Esophagus muscularis mucosa (tissue), 4 donors: ENCODE data around the gene CMTM4. TPM values are rescaled to one million over a fixed set of nuclear protein-coding genes. Genes with fewer than 3 reads are reported as not detected.

ENCODE experiments used
- DNase-seq: peaks from one replicate; pipeline ENCODE4 v3.0.0-alpha.2; 2017; ENCODE audit errors: extremely low spot score
- H3K27ac ChIP-seq, 4 donors: fragments of 200-600 bp; sonication (generic); replicated peaks in 1 of 4; 1 replicate in 3 of 4; 2 replicates in 1 of 4; pipeline ENCODE4 v1.5.1; 2016 to 2019; ENCODE audit warnings: mild to moderate bottlenecking in 1 of 4
- H3K27me3 ChIP-seq, 4 donors: fragments of 200-600 bp; sonication (generic); one replicate each; pipeline versions ENCODE4 v1.5.1 to v1.6.0; 2016 to 2019
- H3K36me3 ChIP-seq, 4 donors: fragments of 200-600 bp; sonication (generic); one replicate each; pipeline ENCODE4 v1.5.1; 2016 to 2019
- H3K4me1 ChIP-seq, 4 donors: fragments of 200-600 bp; sonication (generic); one replicate each; pipeline ENCODE4 v1.5.1; 2016 to 2019
- H3K4me3 ChIP-seq, 4 donors: fragments of 200-600 bp; sonication (generic); 1 replicate in 2 of 4; 2 replicates in 2 of 4; pipeline ENCODE4 v1.5.1; 2016 to 2019; ENCODE audit warnings: mild to moderate bottlenecking in 4 of 4, moderate library complexity in 1 of 4
- H3K9me3 ChIP-seq, 4 donors: fragments of 200-600 bp; sonication (generic); 1 replicate in 3 of 4; 2 replicates in 1 of 4; pipeline ENCODE4 v1.5.1; 2016 to 2019
- EP300 ChIP-seq: sonication (generic); formaldehyde crosslinking; IDR thresholded peaks from one replicate; pipeline ENCODE4 v1.6.1; 2017; ENCODE audit warnings: antibody characterized with exemption
- POLR2A ChIP-seq: fragments of 450-650 bp; IDR thresholded peaks from one replicate; pipeline ENCODE4 v1.6.1; 2017; ENCODE audit warnings: antibody characterized with exemption, moderate library complexity, mild to moderate bottlenecking, low read depth
- POLR2AphosphoS5 ChIP-seq, 2 donors: sonication (generic); formaldehyde crosslinking; IDR thresholded peaks; one replicate each; pipeline ENCODE4 v1.6.1; 2017; ENCODE audit warnings: antibody characterized with exemption in 2 of 2
- WGBS: methylation state at CpG from one replicate; pipeline ENCODE4 v1.1.5; 2018; 5-methylcytosine and 5-hydroxymethylcytosine counted together
- intact Hi-C: fragments of 100-400 bp; cut with DNase I; formaldehyde crosslinking; loops from one replicate; pipeline ENCODE4 v1.15.1; 2023
- total RNA-seq, 4 donors: library from RNA; depleted of rRNA; stranded (reverse); fragments of >200 nt; gene quantifications; one replicate each; pipeline versions ENCODE4 v1.1.0 to v1.2.1, GENCODE V29; 2016
- TF ChIP-seq, protein P1 (sequence below), 3 experiments: fragments of 200-600 bp in 2 of 3; fragments of 450-650 bp in 1 of 3; sonication (generic) in 2 of 3; IDR thresholded peaks; one replicate each; pipeline ENCODE4 v1.5.1; 2017 to 2019; ENCODE audit warnings: antibody characterized with exemption in 3 of 3, mild to moderate bottlenecking in 2 of 3, moderate library complexity in 1 of 3

The CMTM4 gene
- total RNA-seq, 4 donors from 2014 or later: 9.8 to 19.8 (median 15.0) TPM

DNA sequence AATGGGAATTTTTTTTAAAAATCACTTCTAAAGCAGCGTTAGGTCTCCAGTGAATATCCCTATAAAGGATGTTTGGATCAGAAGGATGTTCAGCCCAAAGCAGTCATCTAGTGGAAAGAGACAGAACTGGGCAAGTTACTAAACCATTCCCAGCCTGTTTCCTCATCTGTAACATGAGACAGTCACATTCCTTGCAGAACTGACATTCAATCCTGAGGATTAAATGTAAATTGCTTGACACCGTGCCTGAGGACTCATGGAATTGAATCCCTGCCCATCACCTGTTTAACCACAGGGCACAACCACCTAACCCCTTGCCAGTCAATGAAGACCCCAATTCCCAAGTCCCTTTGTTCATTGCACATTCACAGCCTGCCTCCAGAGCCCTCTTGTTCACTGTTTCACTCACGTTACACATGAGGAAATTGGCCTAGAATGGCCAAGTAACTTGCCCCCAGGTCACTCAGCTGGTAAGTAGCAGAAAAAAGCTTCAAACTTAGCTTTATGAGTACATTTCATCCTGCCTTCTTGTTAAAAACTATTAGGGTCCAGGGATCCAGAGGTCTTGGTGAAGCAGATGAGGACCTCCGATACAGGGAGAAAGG, 115.8 kb downstream of the CMTM4 start:
- H3K27me3 ChIP-seq: peaks cover 0 to 34% (median 8%) of the 10 kb centered on the region in 4 donors
- no peaks in the 10 kb centered on the region for H3K36me3 ChIP-seq
- intact Hi-C loops: no loop called here

DNA sequence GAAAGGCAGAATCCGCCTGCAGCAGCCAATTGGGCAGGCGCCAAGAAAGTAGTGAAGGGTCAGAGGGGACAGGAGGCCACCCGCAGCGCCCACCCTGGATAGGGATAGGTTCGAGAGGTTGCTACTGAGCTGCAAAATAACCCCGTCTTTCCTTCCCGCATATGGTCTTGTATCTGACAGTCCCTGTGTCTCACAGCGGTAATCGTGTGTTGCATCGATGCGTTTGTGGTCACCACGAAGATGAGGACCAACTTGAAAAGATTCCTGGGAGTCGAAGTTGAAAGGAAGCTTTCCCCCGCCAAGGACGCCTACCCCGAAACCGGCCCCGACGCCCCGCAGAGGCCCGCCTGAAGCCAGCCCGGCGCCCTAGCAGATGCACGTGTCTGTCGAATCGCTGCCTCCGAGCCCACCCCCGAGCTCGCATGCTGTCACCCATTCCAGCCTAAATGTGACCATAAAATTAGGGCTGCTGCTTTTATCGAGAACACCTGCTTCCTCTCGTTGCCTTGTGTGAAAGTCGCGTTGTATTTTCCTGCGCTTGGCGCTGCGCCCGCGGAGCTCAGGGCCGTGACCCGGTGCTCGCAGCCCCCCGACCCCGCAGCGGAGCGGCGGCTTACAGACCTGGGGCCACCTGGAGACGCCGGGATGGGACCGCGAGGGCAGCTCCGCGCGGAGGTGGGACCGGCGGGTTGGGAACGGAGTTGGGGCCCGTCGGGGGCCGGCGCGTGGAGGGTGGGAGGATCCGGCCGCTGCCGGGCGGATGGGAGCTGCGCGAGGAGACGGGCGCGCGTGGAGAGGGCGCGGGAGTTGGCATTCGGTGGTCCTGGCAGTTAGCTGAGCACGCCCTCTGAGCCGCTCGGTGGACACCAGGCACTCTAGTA, 117.7 kb downstream of the CMTM4 start, which contains the start of gene CMTM2:
TSS of gene CMTM2 (plus strand) at position 813 of the 881 bp plus-strand sequence. CDS start 145 bp downstream, outside the sequence.
- intact Hi-C loops: no loop called here
- no peaks in the 10 kb centered on the region for H3K36me3 ChIP-seq
- DNase-seq: peak; percentile 89
- H3K4me3 ChIP-seq: peak within 1 kb of the TSS; percentile 31 to 52 (median 42)
- TF ChIP-seq, protein P1, sequence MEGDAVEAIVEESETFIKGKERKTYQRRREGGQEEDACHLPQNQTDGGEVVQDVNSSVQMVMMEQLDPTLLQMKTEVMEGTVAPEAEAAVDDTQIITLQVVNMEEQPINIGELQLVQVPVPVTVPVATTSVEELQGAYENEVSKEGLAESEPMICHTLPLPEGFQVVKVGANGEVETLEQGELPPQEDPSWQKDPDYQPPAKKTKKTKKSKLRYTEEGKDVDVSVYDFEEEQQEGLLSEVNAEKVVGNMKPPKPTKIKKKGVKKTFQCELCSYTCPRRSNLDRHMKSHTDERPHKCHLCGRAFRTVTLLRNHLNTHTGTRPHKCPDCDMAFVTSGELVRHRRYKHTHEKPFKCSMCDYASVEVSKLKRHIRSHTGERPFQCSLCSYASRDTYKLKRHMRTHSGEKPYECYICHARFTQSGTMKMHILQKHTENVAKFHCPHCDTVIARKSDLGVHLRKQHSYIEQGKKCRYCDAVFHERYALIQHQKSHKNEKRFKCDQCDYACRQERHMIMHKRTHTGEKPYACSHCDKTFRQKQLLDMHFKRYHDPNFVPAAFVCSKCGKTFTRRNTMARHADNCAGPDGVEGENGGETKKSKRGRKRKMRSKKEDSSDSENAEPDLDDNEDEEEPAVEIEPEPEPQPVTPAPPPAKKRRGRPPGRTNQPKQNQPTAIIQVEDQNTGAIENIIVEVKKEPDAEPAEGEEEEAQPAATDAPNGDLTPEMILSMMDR (IDR thresholded peaks at IDR 0.05): no peak
- no peak for TF ChIP-seq EP300
- TF ChIP-seq POLR2AphosphoS5 (IDR thresholded peaks at IDR 0.05): no peak
- no peak for TF ChIP-seq POLR2A
- H3K4me1 ChIP-seq: peaks cover 10 to 15% (median 14%) of the 10 kb centered on the region in 4 donors
- no peaks in the 10 kb centered on the region for H3K9me3 ChIP-seq
- no peak within 1 kb of the TSS for H3K27ac ChIP-seq
- peaks cover 0 to 41% (median 8%) of the 10 kb centered on the region in 4 donors for H3K27me3 ChIP-seq
- WGBS: 39% methylated on average over 26 of the region's 77 CpGs

More for the DNA sequence above, 115.8 kb downstream of the CMTM4 start:
- Histone ChIP-seq H3K9me3 (no peaks in the 10 kb centered on the region), H3K27ac (no peak overlapping the region), H3K4me1 (peaks cover 12 to 15% (median 14%) of the 10 kb centered on the region in 4 donors), H3K4me3 (no peak overlapping the region)
- TF ChIP-seq POLR2AphosphoS5 (IDR thresholded peaks at IDR 0.05) (no peak), POLR2A (no peak), EP300 (no peak)
- TF ChIP-seq, protein P1 (IDR thresholded peaks at IDR 0.05): no peak
- 86% methylated on average over 4 of the region's 4 CpGs for WGBS
- peak; percentile 34 for DNase-seq

DNA sequence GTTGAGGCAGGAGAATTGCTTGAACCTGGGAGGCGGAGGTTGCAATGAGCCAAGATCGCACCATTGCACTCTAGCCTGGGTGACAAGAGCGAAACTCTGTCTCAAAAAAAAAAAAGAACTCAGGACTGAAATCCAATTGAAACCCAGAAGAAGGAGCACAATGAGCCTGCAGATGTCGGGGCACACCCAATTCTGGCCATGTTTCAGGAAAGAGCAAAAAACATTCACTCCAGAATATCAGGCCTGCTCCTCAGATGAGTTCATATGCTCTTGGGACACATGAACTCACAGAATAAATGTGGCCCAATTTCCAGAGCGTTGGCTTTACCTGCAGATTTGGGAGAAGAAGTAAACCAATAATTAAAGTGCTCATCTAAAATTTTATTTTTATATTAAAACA, 120.2 kb downstream of the CMTM4 start:
- peaks cover 10 to 15% (median 14%) of the 10 kb centered on the region in 4 donors for H3K4me1 ChIP-seq
- H3K27me3 ChIP-seq: peaks cover 0 to 41% (median 8%) of the 10 kb centered on the region in 4 donors
- H3K27ac ChIP-seq: no peak overlapping the region
- intact Hi-C loops: no loop called here
- WGBS: 84% methylated on average over 5 of the region's 5 CpGs
- no peak overlapping the region for H3K4me3 ChIP-seq
- no peak for DNase-seq
- TF ChIP-seq EP300: no peak
- TF ChIP-seq, protein P1 (IDR thresholded peaks at IDR 0.05): no peak
- TF ChIP-seq POLR2A: no peak
- TF ChIP-seq POLR2AphosphoS5 (IDR thresholded peaks at IDR 0.05): no peak
- no peaks in the 10 kb centered on the region for H3K36me3 ChIP-seq
- H3K9me3 ChIP-seq: no peaks in the 10 kb centered on the region

DNA sequence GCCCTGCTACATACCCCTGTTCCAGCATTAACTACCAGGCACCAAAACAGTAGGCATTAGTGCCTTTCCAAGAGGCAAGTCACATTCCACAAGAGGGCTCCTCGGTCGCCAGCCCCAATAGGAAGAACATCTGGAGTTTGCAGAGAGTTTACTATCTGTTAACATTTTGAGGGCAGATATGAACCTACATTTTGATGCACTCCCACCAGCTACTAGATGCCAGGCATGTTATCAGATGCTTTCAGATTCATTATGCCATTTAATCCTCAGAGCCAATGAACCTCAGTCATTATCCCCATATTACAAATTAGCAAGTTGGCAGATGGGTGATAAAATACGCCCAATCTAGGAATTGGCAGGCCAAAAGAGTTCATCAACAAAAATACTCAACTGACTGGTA, 121.5 kb downstream of the CMTM4 start:
- Histone ChIP-seq H3K36me3 (no peaks in the 10 kb centered on the region), H3K27me3 (peaks cover 0 to 41% (median 8%) of the 10 kb centered on the region in 4 donors), H3K4me1 (peaks cover 10 to 19% (median 14%) of the 10 kb centered on the region in 4 donors), H3K27ac (no peak overlapping the region), H3K9me3 (no peaks in the 10 kb centered on the region), H3K4me3 (no peak overlapping the region)
- TF ChIP-seq POLR2A (no peak), EP300 (no peak)
- 98% methylated on average over 3 of the region's 3 CpGs for WGBS
- DNase-seq: no peak
- intact Hi-C loops: no loop called here

DNA sequence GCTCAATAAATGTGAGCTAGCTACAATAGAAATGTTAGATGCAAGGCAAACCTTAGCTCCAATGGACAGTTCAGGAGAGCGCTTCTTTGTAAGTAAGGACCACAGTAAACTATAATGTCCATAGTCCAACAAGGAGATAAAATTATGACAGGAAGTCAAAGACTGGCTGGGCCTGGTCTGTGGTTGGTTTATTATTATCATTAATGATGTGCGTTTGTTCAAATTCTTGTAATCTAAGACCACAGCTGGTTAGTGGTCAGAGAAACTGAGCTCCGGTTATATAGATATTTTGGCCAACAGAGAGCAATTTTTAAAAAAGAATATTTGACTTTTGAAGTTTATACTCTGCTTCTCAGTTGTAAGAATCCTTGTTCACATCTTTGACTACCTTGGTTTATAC, 122.0 kb downstream of the CMTM4 start:
- H3K36me3 ChIP-seq: no peaks in the 10 kb centered on the region
- H3K27ac ChIP-seq: no peak overlapping the region
- H3K4me3 ChIP-seq: no peak overlapping the region
- 93% methylated on average over 3 of the region's 3 CpGs for WGBS
- TF ChIP-seq, protein P1 (IDR thresholded peaks at IDR 0.05): no peak
- TF ChIP-seq POLR2AphosphoS5 (IDR thresholded peaks at IDR 0.05): no peak
- no peak for TF ChIP-seq POLR2A
- no peak for TF ChIP-seq EP300
- DNase-seq: no peak
- H3K4me1 ChIP-seq: peaks cover 10 to 20% (median 14%) of the 10 kb centered on the region in 4 donors
- H3K9me3 ChIP-seq: no peaks in the 10 kb centered on the region
- peaks cover 0 to 38% (median 8%) of the 10 kb centered on the region in 4 donors for H3K27me3 ChIP-seq
- intact Hi-C loops: no loop called here
